HCT116 (cell line): ENCODE data around the gene KCND3. TPM values are rescaled to one million over a fixed set of nuclear protein-coding genes. Genes with fewer than 3 reads are reported as not detected.

Experiments used
- ATAC-seq: fragments of 200-7000 bp; cut with Tn5 transposase; 2 replicates; pipeline ENCODE4 v1.9.1; 2020; ENCODE audit warnings: mild to moderate bottlenecking, moderate library complexity
- BruUV-seq: library from RNA; stranded (reverse); fragments of 400-500 nt; replicated peaks from 2 replicates; lab custom pipeline; 2021; lab: Mats Ljungman, UMichigan
- CTCF ChIA-PET: fragments of 300-600 bp; sonication (Branson Sonifier 250); formaldehyde crosslinking; loops from one replicate; lab custom pipeline; 2021; ENCODE audit warnings: antibody characterized with exemption; lab: Charles Lee
- POLR2A ChIA-PET: fragments of 300-600, 350-600 bp; sonication (Branson Sonifier 250); formaldehyde crosslinking; loops from one replicate; lab custom pipeline; 2021; ENCODE audit warnings: antibody characterized with exemption; lab: Charles Lee
- RAD21 ChIA-PET, 2 experiments: fragments of 300-600 bp; sonication (Branson Sonifier 250); formaldehyde crosslinking; loops; one replicate each; lab custom pipeline; 2023; ENCODE audit warnings: low total read pairs in 2 of 2; ENCODE audit not compliant: uncharacterized antibody in 2 of 2, unreplicated experiment in 2 of 2, low non-redundant PET in 1 of 2; lab: Charles Lee
- DNase-seq: peaks from one replicate; pipeline ENCODE4 v3.0.0-alpha.2; 2010; ENCODE audit warnings: low read depth, low spot score
- H2AFZ ChIP-seq: fragments of 200-600 bp; shearing (Covaris generic), sonication (generic); 2 replicates; pipeline ENCODE4 v1.6.1; 2017; ENCODE audit warnings: low read depth, mixed run types, mixed read lengths, antibody characterized with exemption, low read length; ENCODE audit not compliant: poor library complexity, severe bottlenecking
- H3K27ac ChIP-seq: 2 replicates; pipeline ENCODE4 v1.5.1; 2012; ENCODE audit warnings: low read depth, low read length
- H3K27me3 ChIP-seq: fragments of 200-600 bp; sonication (generic); 2 replicates; pipeline ENCODE4 v1.6.1; 2016; ENCODE audit warnings: mixed run types, low read length, mixed read lengths; ENCODE audit not compliant: insufficient read depth
- H3K36me3 ChIP-seq, 2 experiments: fragments of 200-500 bp in 1 of 2; fragments of 200-600 bp in 1 of 2; sonication (Bioruptor generic) in 1 of 2; sonication (generic) in 1 of 2; 2 replicates each; pipeline versions ENCODE4 v1.5.1 to v1.6.1; 2014 to 2016; ENCODE audit warnings: low read length in 2 of 2, inconsistent platforms in 1 of 2, mixed read lengths in 1 of 2, mixed run types in 1 of 2; ENCODE audit not compliant: insufficient read depth in 2 of 2, control insufficient read depth in 1 of 2
- H3K4me1 ChIP-seq, 2 experiments: fragments of 200-600 bp in 1 of 2; sonication (generic) in 1 of 2; 2 replicates each; pipeline versions ENCODE4 v1.5.1 to v1.6.1; 2012 to 2017; ENCODE audit warnings: low read length in 2 of 2, inconsistent platforms in 1 of 2, mild to moderate bottlenecking in 1 of 2, mixed read lengths in 1 of 2, mixed run types in 1 of 2, moderate library complexity in 1 of 2; ENCODE audit not compliant: insufficient read depth in 2 of 2, control insufficient read depth in 1 of 2
- H3K4me2 ChIP-seq: fragments of 200-600 bp; sonication (generic); 2 replicates; pipeline ENCODE4 v1.6.1; 2017; ENCODE audit warnings: mixed run types, low read length, mixed read lengths
- H3K4me3 ChIP-seq, 2 experiments: fragments of 200-600 bp in 1 of 2; sonication (generic) in 1 of 2; replicated peaks in 1 of 2; 2 replicates each; pipeline ENCODE4 v1.5.1; 2011 to 2016; ENCODE audit warnings: low read length in 2 of 2, control low read depth in 1 of 2, low read depth in 1 of 2, mild to moderate bottlenecking in 1 of 2, mixed read lengths in 1 of 2, mixed run types in 1 of 2
- H3K79me2 ChIP-seq: fragments of 200-600 bp; sonication (generic); 2 replicates; pipeline ENCODE4 v1.6.1; 2017; ENCODE audit warnings: mild to moderate bottlenecking, mixed run types, low read length, moderate library complexity, mixed read lengths; ENCODE audit not compliant: insufficient read depth
- H3K9ac ChIP-seq: fragments of 200-600 bp; sonication (generic); 2 replicates; pipeline ENCODE4 v1.6.1; 2016; ENCODE audit warnings: low read length, mixed read lengths
- H3K9me2 ChIP-seq: fragments of 200-600 bp; sonication (generic), shearing (Covaris generic); 2 replicates; pipeline ENCODE4 v1.6.1; 2017; ENCODE audit warnings: mixed run types, mild to moderate bottlenecking, moderate library complexity; ENCODE audit not compliant: insufficient read depth
- H3K9me3 ChIP-seq, 2 experiments: fragments of 200-500 bp in 1 of 2; fragments of 200-600 bp in 1 of 2; sonication (Bioruptor generic) in 1 of 2; sonication (generic) in 1 of 2; 2 replicates each; pipeline ENCODE4 v1.6.1; 2014 to 2017; ENCODE audit warnings: low read length in 2 of 2, mixed read lengths in 2 of 2, inconsistent platforms in 1 of 2, low read depth in 1 of 2, mild to moderate bottlenecking in 1 of 2, mixed run types in 1 of 2, moderate library complexity in 1 of 2; ENCODE audit not compliant: control insufficient read depth in 1 of 2, insufficient read depth in 1 of 2
- H4K20me1 ChIP-seq: fragments of 200-600 bp; sonication (generic), shearing (Covaris generic); 2 replicates; pipeline ENCODE4 v1.6.1; 2017; ENCODE audit warnings: mixed run types, mild to moderate bottlenecking, moderate library complexity; ENCODE audit not compliant: insufficient read depth
- CEBPB ChIP-seq: IDR thresholded peaks from 2 replicates; pipeline ENCODE4 v1.6.1; 2012; ENCODE audit warnings: low read depth
- ELF1 ChIP-seq: IDR thresholded peaks from 2 replicates; pipeline ENCODE4 v1.6.1; 2012; ENCODE audit warnings: low read depth, borderline replicate concordance
- EZH2 ChIP-seq: fragments of 200-600 bp; sonication (generic); IDR thresholded peaks from 2 replicates; pipeline ENCODE4 v1.6.1; 2017; ENCODE audit warnings: antibody characterized with exemption, mixed run types
- FOSL1 ChIP-seq: IDR thresholded peaks from 2 replicates; pipeline ENCODE4 v1.6.1; 2012; ENCODE audit warnings: low read depth
- JUND ChIP-seq: IDR thresholded peaks from 2 replicates; pipeline ENCODE4 v1.6.1; 2012
- POLR2A ChIP-seq: IDR thresholded peaks from 2 replicates; pipeline ENCODE4 v1.7.0; 2011; ENCODE audit warnings: borderline replicate concordance; ENCODE audit not compliant: insufficient read depth, insufficient read length; ENCODE audit errors: extremely low read depth
- POLR2AphosphoS5 ChIP-seq: IDR thresholded peaks from 2 replicates; pipeline ENCODE4 v1.6.1; 2011; ENCODE audit warnings: mild to moderate bottlenecking, low read depth, low read length, moderate library complexity
- RAD21 ChIP-seq: IDR thresholded peaks from 2 replicates; pipeline ENCODE4 v1.6.1; 2012; ENCODE audit warnings: low read depth, mild to moderate bottlenecking
- SP1 ChIP-seq: IDR thresholded peaks from 2 replicates; pipeline ENCODE4 v1.6.1; 2012; ENCODE audit warnings: low read depth
- SRF ChIP-seq: IDR thresholded peaks from 2 replicates; pipeline ENCODE4 v1.6.1; 2012; ENCODE audit warnings: low read depth
- TCF7L2 ChIP-seq: IDR thresholded peaks from 2 replicates; pipeline ENCODE4 v1.7.0; 2011; ENCODE audit warnings: borderline replicate concordance, inconsistent platforms; ENCODE audit not compliant: insufficient read depth, insufficient read length; ENCODE audit errors: extremely low read depth
- YY1 ChIP-seq: IDR thresholded peaks from 2 replicates; pipeline ENCODE4 v1.6.1; 2011; ENCODE audit warnings: low read length, low read depth, moderate library complexity, mild to moderate bottlenecking; ENCODE audit not compliant: insufficient replicate concordance; ENCODE audit errors: extremely low read depth
- ZFX ChIP-seq: fragments of 450-650 bp; IDR thresholded peaks from 2 replicates; pipeline ENCODE4 v1.6.1; 2017
- ZNF274 ChIP-seq: fragments of 200-500 bp; sonication (Bioruptor generic); IDR thresholded peaks from 2 replicates; pipeline ENCODE4 v1.6.1; 2014; ENCODE audit warnings: mild to moderate bottlenecking, low read depth, low read length, inconsistent platforms
- intact Hi-C: fragments of 100-400 bp; cut with micrococcal nuclease; formaldehyde crosslinking; loops from 2 replicates; pipeline ENCODE4 v1.10.0; 2022
- total RNA-seq: library from RNA; stranded (reverse); gene quantifications from one replicate; pipeline ENCODE4 v1.2.1, GENCODE V29; 2021; ENCODE audit not compliant: unreplicated experiment
- TF ChIP-seq, protein P1 (sequence below): IDR thresholded peaks from 2 replicates; pipeline ENCODE4 v1.6.1; 2012
- TF ChIP-seq, protein P2 (sequence below), 3 experiments: fragments of 200-600 bp in 1 of 3; sonication (generic) in 1 of 3; IDR thresholded peaks in 2 of 3; conservative IDR thresholded peaks in 1 of 3; 2 replicates each; pipeline ENCODE4 v1.5.1; 2012 to 2017; ENCODE audit warnings: low read depth in 2 of 3, low read length in 2 of 3, antibody characterized with exemption in 1 of 3, borderline replicate concordance in 1 of 3, control low read depth in 1 of 3, mild to moderate bottlenecking in 1 of 3, mixed read lengths in 1 of 3, mixed run types in 1 of 3, moderate library complexity in 1 of 3; ENCODE audit not compliant: insufficient read depth in 1 of 3
- TF ChIP-seq, protein P3 (sequence below): IDR thresholded peaks from 2 replicates; pipeline ENCODE4 v1.6.1; 2011; ENCODE audit warnings: mild to moderate bottlenecking, low read length, moderate library complexity; ENCODE audit not compliant: insufficient replicate concordance; ENCODE audit errors: extremely low read depth

The KCND3 gene
- total RNA-seq, 1 experiment from 2014 or later: 0.44 TPM

DNA sequence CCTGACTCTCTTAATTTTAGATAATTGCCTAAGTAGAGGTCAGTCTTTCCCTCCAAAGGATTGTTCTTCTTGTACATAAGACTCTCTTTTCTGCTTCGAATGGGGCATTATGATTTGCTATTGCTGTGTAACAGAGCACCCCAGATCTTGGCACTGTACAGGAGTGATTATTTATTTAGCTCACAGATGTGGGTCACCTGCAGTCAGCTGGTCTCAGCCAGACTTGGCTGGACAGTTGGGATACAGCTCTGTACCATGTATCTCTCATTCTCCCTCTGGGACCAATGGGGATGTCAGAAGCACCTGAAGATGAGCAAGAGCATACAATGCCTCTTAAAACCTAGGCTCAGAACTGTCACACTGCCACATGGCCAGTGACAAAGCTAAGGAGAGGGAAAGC lies 23.4 kb upstream of the KCND3 start:
- Histone ChIP-seq H3K9me2 (no peaks in the 10 kb centered on the region), H3K4me2 (no peak overlapping the region), H2AFZ (no peak overlapping the region), H3K27ac (no peak overlapping the region), H3K4me3 (no peak overlapping the region), H3K9me3 (no peaks in the 10 kb centered on the region), H3K27me3 (peaks cover 74% of the 10 kb centered on the region), H3K9ac (no peak overlapping the region), H3K36me3 (no peaks in the 10 kb centered on the region), H3K4me1 (no peaks in the 10 kb centered on the region), H4K20me1 (no peaks in the 10 kb centered on the region), H3K79me2 (no peaks in the 10 kb centered on the region)
- TF ChIP-seq TCF7L2 (no peak), ZNF274 (no peak), POLR2AphosphoS5 (no peak), YY1 (no peak), ZFX (no peak), RAD21 (no peak), ELF1 (no peak), EZH2 (no peak), CEBPB (no peak), FOSL1 (no peak), SP1 (no peak), POLR2A (no peak), JUND (no peak), SRF (no peak)
- TF ChIP-seq, protein P1, sequence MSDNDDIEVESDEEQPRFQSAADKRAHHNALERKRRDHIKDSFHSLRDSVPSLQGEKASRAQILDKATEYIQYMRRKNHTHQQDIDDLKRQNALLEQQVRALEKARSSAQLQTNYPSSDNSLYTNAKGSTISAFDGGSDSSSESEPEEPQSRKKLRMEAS: no peak
- TF ChIP-seq, protein P2, sequence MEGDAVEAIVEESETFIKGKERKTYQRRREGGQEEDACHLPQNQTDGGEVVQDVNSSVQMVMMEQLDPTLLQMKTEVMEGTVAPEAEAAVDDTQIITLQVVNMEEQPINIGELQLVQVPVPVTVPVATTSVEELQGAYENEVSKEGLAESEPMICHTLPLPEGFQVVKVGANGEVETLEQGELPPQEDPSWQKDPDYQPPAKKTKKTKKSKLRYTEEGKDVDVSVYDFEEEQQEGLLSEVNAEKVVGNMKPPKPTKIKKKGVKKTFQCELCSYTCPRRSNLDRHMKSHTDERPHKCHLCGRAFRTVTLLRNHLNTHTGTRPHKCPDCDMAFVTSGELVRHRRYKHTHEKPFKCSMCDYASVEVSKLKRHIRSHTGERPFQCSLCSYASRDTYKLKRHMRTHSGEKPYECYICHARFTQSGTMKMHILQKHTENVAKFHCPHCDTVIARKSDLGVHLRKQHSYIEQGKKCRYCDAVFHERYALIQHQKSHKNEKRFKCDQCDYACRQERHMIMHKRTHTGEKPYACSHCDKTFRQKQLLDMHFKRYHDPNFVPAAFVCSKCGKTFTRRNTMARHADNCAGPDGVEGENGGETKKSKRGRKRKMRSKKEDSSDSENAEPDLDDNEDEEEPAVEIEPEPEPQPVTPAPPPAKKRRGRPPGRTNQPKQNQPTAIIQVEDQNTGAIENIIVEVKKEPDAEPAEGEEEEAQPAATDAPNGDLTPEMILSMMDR (IDR thresholded peaks at IDR 0.05 in 2 of 3, conservative IDR thresholded peaks at IDR 0.05 in 1 of 3; ENCODE audit: borderline replicate concordance in 1 of 3, insufficient read depth in 1 of 3, low read depth in 2 of 3, low read length in 2 of 3): no peak
- TF ChIP-seq, protein P3, sequence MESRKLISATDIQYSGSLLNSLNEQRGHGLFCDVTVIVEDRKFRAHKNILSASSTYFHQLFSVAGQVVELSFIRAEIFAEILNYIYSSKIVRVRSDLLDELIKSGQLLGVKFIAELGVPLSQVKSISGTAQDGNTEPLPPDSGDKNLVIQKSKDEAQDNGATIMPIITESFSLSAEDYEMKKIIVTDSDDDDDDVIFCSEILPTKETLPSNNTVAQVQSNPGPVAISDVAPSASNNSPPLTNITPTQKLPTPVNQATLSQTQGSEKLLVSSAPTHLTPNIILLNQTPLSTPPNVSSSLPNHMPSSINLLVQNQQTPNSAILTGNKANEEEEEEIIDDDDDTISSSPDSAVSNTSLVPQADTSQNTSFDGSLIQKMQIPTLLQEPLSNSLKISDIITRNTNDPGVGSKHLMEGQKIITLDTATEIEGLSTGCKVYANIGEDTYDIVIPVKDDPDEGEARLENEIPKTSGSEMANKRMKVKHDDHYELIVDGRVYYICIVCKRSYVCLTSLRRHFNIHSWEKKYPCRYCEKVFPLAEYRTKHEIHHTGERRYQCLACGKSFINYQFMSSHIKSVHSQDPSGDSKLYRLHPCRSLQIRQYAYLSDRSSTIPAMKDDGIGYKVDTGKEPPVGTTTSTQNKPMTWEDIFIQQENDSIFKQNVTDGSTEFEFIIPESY: no peak
- ChIA-PET POLR2A (no interaction called here), CTCF (no interaction called here), RAD21 (no interaction called here)
- ATAC-seq: no peak
- no peak for DNase-seq
- no TSS peak for BruUV-seq
- intact Hi-C loops: no loop called here
